ENCODE measurements around the gene RAB11FIP4. TPM values are rescaled to one million over a fixed set of nuclear protein-coding genes. Genes with fewer than 3 reads are reported as not detected.

The RAB11FIP4 gene
- total and polyA plus RNA-seq, 12 donors: 1.6 to 13.9 (median 8.4) TPM

DNA sequence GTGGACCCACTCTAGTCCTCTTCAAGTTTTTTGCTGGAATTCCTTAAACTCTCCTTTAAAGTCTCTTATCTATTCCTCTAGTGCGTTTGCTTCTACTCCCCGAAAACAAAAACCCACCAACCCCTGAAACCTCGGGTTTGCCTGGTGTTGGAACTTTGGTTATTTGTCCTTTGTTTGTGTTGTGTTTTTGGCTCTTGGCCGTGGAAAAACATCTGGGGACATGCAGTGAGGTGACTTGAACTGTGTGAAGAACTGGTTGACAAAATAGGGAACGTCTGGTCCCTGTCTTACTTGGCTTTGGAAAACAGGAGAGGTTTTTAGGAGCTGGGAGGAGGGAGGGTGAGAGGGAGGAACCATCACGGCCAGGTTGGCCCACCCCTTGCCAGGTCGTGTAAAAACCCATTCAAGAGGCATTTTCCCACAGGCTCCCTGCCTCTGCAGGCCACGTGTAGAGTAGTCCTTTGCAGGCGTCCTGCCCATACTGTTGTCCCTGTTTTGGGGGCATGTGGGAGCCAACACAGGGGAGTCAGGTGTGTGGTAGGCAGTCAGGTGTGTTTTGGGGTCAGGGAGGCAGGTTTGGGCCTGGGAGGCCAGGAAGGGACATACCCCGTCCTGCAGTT lies 169.3 kb downstream of the RAB11FIP4 start:
- Histone ChIP-seq H3K27ac (peak overlapping the region in 9 of 10 donors; percentile 82 to 97 (median 94)), H3K4me1 (peaks cover 11 to 65% (median 46%) of the 10 kb centered on the region in 9 donors), H3K4me3 (peak overlapping the region; percentile 58 to 89 (median 72)), H3K36me3 (peaks cover 0 to 9% (median 0%) of the 10 kb centered on the region in 9 donors), H3K27me3 (no peaks in the 10 kb centered on the region), H3K9me3 (no peaks in the 10 kb centered on the region)
- intact Hi-C loops (cut with DNase I): loop anchor here in 5 of 10 donors (2.0 to 10.0 kb wide), 4 partner anchors 20 to 164 kb away; no protein-coding TSS in a partner anchor
- ATAC-seq: peak in 1 of 8 donors; percentile 12
- WGBS, 2 donors: 32 to 41% methylated on average over 10 of the region's 10 CpGs
- no peak for DNase-seq
- TF ChIP-seq, protein P1, sequence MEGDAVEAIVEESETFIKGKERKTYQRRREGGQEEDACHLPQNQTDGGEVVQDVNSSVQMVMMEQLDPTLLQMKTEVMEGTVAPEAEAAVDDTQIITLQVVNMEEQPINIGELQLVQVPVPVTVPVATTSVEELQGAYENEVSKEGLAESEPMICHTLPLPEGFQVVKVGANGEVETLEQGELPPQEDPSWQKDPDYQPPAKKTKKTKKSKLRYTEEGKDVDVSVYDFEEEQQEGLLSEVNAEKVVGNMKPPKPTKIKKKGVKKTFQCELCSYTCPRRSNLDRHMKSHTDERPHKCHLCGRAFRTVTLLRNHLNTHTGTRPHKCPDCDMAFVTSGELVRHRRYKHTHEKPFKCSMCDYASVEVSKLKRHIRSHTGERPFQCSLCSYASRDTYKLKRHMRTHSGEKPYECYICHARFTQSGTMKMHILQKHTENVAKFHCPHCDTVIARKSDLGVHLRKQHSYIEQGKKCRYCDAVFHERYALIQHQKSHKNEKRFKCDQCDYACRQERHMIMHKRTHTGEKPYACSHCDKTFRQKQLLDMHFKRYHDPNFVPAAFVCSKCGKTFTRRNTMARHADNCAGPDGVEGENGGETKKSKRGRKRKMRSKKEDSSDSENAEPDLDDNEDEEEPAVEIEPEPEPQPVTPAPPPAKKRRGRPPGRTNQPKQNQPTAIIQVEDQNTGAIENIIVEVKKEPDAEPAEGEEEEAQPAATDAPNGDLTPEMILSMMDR (IDR thresholded peaks at IDR 0.05): no peak

GRCh38 chr17:31561469-31562375 lies 170.2 kb downstream of the RAB11FIP4 start:
- no peak for DNase-seq
- Histone ChIP-seq H3K4me1 (peaks cover 11 to 75% (median 53%) of the 10 kb centered on the region in 9 donors), H3K27me3 (no peaks in the 10 kb centered on the region), H3K27ac (peak overlapping the region in 7 of 10 donors; percentile 82 to 96 (median 94)), H3K9me3 (no peaks in the 10 kb centered on the region), H3K4me3 (peak overlapping the region in 5 of 10 donors; percentile 68 to 89 (median 72)), H3K36me3 (peaks cover 0 to 9% (median 0%) of the 10 kb centered on the region in 9 donors)
- TF ChIP-seq, protein P1 (IDR thresholded peaks at IDR 0.05): no peak
- intact Hi-C loops (cut with DNase I): loop anchor here in 5 of 10 donors (2.0 to 10.0 kb wide), 4 partner anchors 19 to 163 kb away; no protein-coding TSS in a partner anchor
- no peak for ATAC-seq
- 52 to 63% methylated on average over 9 of the region's 9 CpGs for WGBS, 2 donors

DNA sequence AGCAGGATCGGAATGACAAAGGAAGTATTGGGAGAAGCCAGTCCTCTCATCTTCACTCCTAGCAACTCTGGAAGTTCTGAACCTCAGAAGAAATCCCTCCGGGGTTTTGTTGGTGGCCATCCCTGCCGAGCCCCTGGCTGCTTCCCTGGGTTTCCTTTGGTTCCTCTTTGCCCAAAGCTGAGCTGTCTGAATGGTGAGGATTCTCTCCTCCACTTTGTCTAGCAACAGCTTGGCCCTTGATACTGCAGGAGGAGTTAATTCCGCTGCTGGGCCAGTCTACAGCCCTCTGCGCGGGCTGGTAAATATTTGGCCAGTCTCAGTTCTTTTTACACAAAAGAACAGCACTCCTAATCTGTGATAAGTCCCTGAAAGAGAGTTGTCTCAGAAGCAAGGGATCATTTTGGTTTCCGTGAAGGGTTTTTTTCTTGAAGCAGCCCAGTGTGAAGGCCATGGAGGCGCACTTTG lies 170.9 kb downstream of the RAB11FIP4 start:
- ATAC-seq: no peak

More for the DNA sequence above, 170.9 kb downstream of the RAB11FIP4 start:
- TF ChIP-seq, protein P1 (IDR thresholded peaks at IDR 0.05): no peak
- Histone ChIP-seq H3K9me3 (no peaks in the 10 kb centered on the region), H3K4me3 (no peak overlapping the region), H3K4me1 (peaks cover 11 to 81% (median 57%) of the 10 kb centered on the region in 9 donors), H3K27ac (peak overlapping the region in 3 of 10 donors; percentile 21 to 95 (median 93)), H3K27me3 (no peaks in the 10 kb centered on the region), H3K36me3 (peaks cover 0 to 9% (median 0%) of the 10 kb centered on the region in 9 donors)
- WGBS, 2 donors: 94 to 95% methylated on average over 8 of the region's 8 CpGs
- intact Hi-C loops (cut with DNase I): loop anchor here in 5 of 10 donors (5.0 to 10.0 kb wide), 3 partner anchors 130 to 162 kb away; no protein-coding TSS in a partner anchor
- no peak for DNase-seq

All from heart right ventricle (tissue), 16 donors.